HFFc6 (cell line): ENCODE data around the gene ADGRL3. TPM values are rescaled to one million over a fixed set of nuclear protein-coding genes. Genes with fewer than 3 reads are reported as not detected.

Source experiments
- DNase-seq: peaks from one replicate; pipeline ENCODE4 v3.0.0-alpha.2; 2018
- H3K27ac Mint-ChIP-seq: 2 replicates; pipeline ENCODE4 v1.8.0; 2020; ENCODE audit warnings: mild to moderate bottlenecking, mixed read lengths
- H3K27me3 Mint-ChIP-seq: 2 replicates; pipeline ENCODE4 v1.8.0; 2021; ENCODE audit warnings: mild to moderate bottlenecking, moderate library complexity, mixed read lengths; ENCODE audit not compliant: insufficient read depth
- H3K36me3 Mint-ChIP-seq: 2 replicates; pipeline ENCODE4 v1.8.0; 2021; ENCODE audit warnings: low read depth, mixed read lengths
- H3K4me1 Mint-ChIP-seq: 2 replicates; pipeline ENCODE4 v1.8.0; 2020; ENCODE audit warnings: low read depth, mixed read lengths
- H3K4me3 Mint-ChIP-seq: 2 replicates; pipeline ENCODE4 v1.8.0; 2020; ENCODE audit warnings: mild to moderate bottlenecking, moderate library complexity, mixed read lengths
- H3K9me3 Mint-ChIP-seq: 2 replicates; pipeline ENCODE4 v1.8.0; 2020; ENCODE audit warnings: mild to moderate bottlenecking, mixed read lengths
- total RNA-seq, 6 experiments: library from RNA; stranded (reverse); fragmentation: NEBNext Ultra II Directional; extraction: Animal tissue kit (Norgen Biotek cat#: 25700); gene quantifications; 2 replicates in 1 of 6; 3 replicates in 5 of 6; pipeline ENCODE4 v1.2.3, GENCODE V29; 2021
- TF ChIP-seq, protein P1 (sequence below): fragments of 200-600 bp; sonication (generic); IDR thresholded peaks from 2 replicates; pipeline ENCODE4 v1.5.0; 2021; ENCODE audit warnings: antibody characterized with exemption, mild to moderate bottlenecking

Gene ADGRL3
- total RNA-seq, 6 experiments from 2014 or later, result not detected

DNA sequence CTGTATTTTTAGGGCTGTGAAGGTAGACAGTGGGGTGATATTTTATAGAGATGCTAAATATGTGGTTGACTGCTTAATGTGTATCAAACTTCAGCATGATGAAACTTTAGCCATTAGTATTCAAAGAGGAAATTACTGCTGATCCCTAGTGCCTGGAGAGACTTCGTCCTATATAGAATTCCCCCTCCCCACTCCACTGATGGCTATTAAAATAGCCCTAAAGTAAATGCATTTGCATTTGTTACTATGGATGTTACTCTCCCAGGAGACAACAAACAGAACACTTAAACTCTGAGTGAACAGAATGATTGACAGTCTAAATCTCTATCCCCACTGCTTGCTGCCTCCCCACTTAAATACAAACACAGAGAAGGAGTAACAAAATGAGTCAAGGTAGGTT, 39.1 kb downstream of the ADGRL3 start:
- TF ChIP-seq, protein P1, sequence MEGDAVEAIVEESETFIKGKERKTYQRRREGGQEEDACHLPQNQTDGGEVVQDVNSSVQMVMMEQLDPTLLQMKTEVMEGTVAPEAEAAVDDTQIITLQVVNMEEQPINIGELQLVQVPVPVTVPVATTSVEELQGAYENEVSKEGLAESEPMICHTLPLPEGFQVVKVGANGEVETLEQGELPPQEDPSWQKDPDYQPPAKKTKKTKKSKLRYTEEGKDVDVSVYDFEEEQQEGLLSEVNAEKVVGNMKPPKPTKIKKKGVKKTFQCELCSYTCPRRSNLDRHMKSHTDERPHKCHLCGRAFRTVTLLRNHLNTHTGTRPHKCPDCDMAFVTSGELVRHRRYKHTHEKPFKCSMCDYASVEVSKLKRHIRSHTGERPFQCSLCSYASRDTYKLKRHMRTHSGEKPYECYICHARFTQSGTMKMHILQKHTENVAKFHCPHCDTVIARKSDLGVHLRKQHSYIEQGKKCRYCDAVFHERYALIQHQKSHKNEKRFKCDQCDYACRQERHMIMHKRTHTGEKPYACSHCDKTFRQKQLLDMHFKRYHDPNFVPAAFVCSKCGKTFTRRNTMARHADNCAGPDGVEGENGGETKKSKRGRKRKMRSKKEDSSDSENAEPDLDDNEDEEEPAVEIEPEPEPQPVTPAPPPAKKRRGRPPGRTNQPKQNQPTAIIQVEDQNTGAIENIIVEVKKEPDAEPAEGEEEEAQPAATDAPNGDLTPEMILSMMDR, result no peak
- Mint-ChIP-seq H3K27ac (no peak overlapping the region), H3K4me3 (no peak overlapping the region), H3K9me3 (peaks cover 9% of the 10 kb centered on the region), H3K36me3 (no peaks in the 10 kb centered on the region), H3K27me3 (no peaks in the 10 kb centered on the region), H3K4me1 (no peaks in the 10 kb centered on the region)
- DNase-seq, result no peak

DNA sequence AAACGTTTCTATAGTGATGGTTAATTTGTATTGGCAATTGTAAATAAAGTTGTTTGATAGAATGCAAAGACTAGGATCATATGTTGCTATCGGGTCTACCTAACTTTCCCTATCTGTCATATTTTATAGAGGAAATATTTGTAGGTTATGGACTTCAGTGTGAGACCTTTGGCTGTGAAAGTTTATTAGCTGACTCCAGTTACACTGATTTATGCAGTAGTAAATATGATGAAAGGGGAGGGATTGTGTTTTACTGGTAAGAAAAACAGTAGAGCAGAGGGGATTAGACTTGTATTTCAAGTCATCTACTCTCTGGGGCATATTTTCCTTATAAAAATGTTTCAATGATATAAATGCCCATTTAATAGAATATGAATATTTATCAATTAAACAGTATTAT, 43.8 kb downstream of the ADGRL3 start:
- no peaks in the 10 kb centered on the region for H3K4me1 Mint-ChIP-seq
- H3K36me3 Mint-ChIP-seq, result no peaks in the 10 kb centered on the region
- H3K4me3 Mint-ChIP-seq, result no peak overlapping the region
- H3K27me3 Mint-ChIP-seq, result no peaks in the 10 kb centered on the region
- peaks cover 4% of the 10 kb centered on the region; the same call in 1 of the 2 replicates for H3K9me3 Mint-ChIP-seq
- TF ChIP-seq, protein P1, result no peak
- no peak overlapping the region for H3K27ac Mint-ChIP-seq
- DNase-seq, result no peak

DNA sequence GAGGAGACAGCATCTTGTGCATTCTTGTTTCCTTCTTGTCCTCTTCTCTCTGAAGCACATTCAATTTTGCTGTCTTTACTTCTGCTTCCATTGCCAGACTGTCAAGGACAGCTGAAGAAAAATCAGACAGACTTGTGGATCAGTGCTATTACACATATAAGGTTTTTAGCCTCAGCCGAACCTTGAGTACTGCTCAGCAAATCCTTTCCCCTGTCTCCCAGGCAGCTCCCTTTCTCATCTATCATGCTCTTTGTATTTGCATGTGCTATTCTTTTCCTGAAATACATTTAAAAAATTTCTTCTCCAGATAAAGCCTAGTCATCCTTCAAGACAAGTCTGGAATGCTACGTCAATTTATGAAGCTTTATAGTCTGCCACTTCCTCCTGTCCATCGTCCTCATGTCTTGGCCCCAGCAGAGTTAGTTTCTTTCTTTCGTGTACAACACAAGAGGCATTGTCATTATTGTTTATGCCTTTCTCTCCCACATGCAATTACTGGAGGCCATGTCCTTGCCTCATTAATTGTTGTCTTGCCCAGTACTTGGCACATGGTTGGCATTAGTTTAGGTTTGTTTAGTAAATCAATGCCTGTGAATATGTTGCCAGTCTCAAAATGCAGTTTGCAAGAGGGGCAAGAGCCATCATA, 45.1 kb downstream of the ADGRL3 start:
- Mint-ChIP-seq H3K27me3 (no peaks in the 10 kb centered on the region), H3K4me3 (no peak overlapping the region), H3K27ac (no peak overlapping the region), H3K36me3 (no peaks in the 10 kb centered on the region), H3K4me1 (no peaks in the 10 kb centered on the region), H3K9me3 (peaks cover 4% of the 10 kb centered on the region; the same call in 1 of the 2 replicates)
- TF ChIP-seq, protein P1, result no peak
- DNase-seq, result no peak

DNA sequence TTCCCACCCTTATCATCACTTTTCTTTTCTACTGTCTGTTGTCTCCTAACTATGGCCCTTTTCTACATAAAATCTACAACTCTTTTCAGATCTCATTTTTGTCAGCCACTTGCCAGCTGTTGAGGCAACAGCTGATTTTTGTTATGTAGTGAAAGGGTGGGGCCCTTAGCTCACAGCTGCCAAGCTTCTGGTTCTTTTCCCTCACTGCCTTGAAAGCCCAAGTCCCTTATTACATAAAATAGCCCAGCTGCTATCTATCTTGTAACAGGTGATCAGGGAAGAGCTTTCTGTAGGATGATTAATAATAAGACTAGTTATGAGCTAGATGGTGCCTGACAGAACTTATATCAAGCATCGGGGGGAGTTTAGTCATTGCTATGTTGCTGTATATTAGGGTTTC, 45.9 kb downstream of the ADGRL3 start:
- H3K27me3 Mint-ChIP-seq, result no peaks in the 10 kb centered on the region
- H3K27ac Mint-ChIP-seq, result no peak overlapping the region
- H3K4me3 Mint-ChIP-seq, result no peak overlapping the region
- H3K9me3 Mint-ChIP-seq, result peaks cover 6% of the 10 kb centered on the region
- H3K4me1 Mint-ChIP-seq, result no peaks in the 10 kb centered on the region
- H3K36me3 Mint-ChIP-seq, result no peaks in the 10 kb centered on the region
- TF ChIP-seq, protein P1, result no peak
- DNase-seq, result no peak

DNA sequence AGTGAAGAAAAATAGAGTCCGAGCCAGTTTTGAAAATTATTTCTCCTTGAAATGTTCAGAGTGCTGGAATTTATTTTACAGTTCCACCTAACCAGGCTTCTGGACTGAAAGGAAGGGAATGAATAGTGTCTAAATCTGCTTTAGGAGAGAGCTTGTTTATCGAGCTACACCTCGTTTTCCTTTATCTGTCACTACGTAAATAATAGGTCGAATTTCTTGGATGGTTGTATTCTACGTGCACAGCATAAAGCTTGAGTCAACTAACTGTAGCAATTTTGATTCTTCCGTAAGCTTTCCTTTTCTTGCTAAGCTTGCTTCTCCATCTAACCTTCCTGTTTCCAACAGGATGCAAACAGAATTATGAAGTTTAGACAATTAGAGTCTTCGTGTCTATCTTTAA, 48.6 kb downstream of the ADGRL3 start:
- Mint-ChIP-seq H3K4me1 (no peaks in the 10 kb centered on the region), H3K36me3 (no peaks in the 10 kb centered on the region), H3K27ac (no peak overlapping the region), H3K4me3 (no peak overlapping the region), H3K9me3 (peaks cover 18% of the 10 kb centered on the region), H3K27me3 (no peaks in the 10 kb centered on the region)
- TF ChIP-seq, protein P1, result no peak
- DNase-seq, result no peak

DNA sequence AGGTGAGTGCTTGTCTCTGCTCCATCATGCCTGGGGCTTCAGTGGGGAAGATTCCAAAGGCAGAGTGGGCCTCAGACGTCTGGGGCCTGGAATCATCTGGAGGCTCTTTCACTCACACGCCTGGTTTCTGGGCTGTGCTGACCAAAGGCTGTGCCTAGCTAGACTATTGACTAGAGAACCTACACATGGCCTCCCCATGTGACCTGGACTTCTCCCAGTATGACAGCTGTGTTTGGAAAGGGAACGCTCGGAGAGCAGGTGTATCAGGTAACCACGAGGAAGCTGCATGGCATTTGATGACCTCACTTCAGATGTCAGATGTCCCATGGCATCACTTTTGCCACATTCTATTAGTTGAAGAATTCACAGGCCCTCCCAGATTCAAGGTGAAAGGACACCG, 51.0 kb downstream of the ADGRL3 start:
- TF ChIP-seq, protein P1, result no peak
- DNase-seq, result no peak
- Mint-ChIP-seq H3K27ac (no peak overlapping the region), H3K36me3 (no peaks in the 10 kb centered on the region), H3K9me3 (peaks cover 23% of the 10 kb centered on the region), H3K4me1 (no peaks in the 10 kb centered on the region), H3K27me3 (no peaks in the 10 kb centered on the region), H3K4me3 (no peak overlapping the region)
